Measurements from ENCODE around the gene MYCBP2.
"Not testable (repeated sequence)": the region's sequence is repeated elsewhere in the genome, so short reads cannot be mapped to it uniquely, and the experiment has no call there.

MYCBP2 gene

GRCh38 chr13:77016251-77016812 lies 310.6 kb downstream of the MYCBP2 start:
- Histone ChIP-seq H3K27me3 (no peaks in the 10 kb centered on the region), H3K4me2 (no peak overlapping the region), H4K20me1 (peaks cover 85% of the 10 kb centered on the region), H3K27ac (no peak overlapping the region), H3K4me3 (no peak overlapping the region), H3K36me3 (peaks cover 74% of the 10 kb centered on the region), H3K4me1 (no peaks in the 10 kb centered on the region), H3K9me3 (no peaks in the 10 kb centered on the region), H3K9ac (no peak overlapping the region)
- no peak for TF ChIP-seq Cebpa-rat (IDR thresholded peaks at IDR 0.05)

DNA sequence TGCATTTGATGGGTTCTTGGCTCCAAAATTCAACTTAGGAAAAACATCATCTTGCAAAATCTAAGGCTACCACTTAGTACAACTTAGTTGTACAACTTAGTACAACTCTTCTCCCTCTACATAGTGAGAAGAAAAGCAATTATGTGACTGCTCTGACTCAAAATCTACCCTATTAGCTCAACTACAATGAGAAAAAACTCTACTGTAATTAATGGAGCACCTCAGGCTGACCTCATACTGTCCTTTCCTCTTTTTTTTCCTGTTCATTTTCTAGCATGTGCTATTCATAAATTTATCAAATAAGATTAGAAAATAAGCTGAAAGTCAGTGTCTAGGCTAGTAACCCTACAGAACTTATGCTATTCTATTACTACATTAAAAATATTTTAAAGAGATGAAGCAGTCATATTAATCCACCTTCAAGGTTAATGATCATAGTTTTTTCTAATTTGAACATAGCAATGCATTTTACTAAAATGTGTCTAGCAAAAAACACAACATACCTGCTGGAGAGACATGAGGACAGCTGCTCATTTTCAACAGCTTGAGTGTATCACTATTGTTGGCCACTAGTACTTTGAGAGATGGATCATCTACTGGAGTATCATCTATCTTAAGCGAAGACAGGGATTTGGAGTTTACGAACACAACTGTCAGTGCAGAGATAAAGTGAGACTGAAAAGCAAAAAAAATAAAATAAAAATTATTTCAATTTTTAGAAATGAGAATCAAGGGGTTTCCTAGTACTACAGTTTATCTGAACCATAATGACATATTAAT lies 311.8 kb downstream of the MYCBP2 start:
- peaks cover 82% of the 10 kb centered on the region for H3K36me3 ChIP-seq
- no peak for TF ChIP-seq Cebpa-rat (IDR thresholded peaks at IDR 0.05)
- no peaks in the 10 kb centered on the region for H3K27me3 ChIP-seq
- no peak overlapping the region for H3K4me3 ChIP-seq
- H3K4me2 ChIP-seq, result no peak overlapping the region
- no peaks in the 10 kb centered on the region for H3K4me1 ChIP-seq
- H3K27ac ChIP-seq, result no peak overlapping the region
- H4K20me1 ChIP-seq, result peaks cover 81% of the 10 kb centered on the region
- peaks cover 5% of the 10 kb centered on the region; the same call in 1 of the 2 replicates for H3K9me3 ChIP-seq
- no peak overlapping the region for H3K9ac ChIP-seq

GRCh38 chr13:77013853-77014542 lies 312.9 kb downstream of the MYCBP2 start:
- Histone ChIP-seq H3K27me3 (no peaks in the 10 kb centered on the region), H3K9me3 (peaks cover 9% of the 10 kb centered on the region; the same call in 1 of the 2 replicates), H3K4me3 (no peak overlapping the region), H3K36me3 (peaks cover 93% of the 10 kb centered on the region), H3K9ac (no peak overlapping the region), H4K20me1 (peaks cover 78% of the 10 kb centered on the region), H3K27ac (no peak overlapping the region), H3K4me2 (no peak overlapping the region), H3K4me1 (no peaks in the 10 kb centered on the region)
- TF ChIP-seq Cebpa-rat (IDR thresholded peaks at IDR 0.05), result no peak

GRCh38 chr13:77009719-77010118 lies 317.2 kb downstream of the MYCBP2 start:
- H3K4me1 ChIP-seq, result not testable (repeated sequence)

GRCh38 chr13:77009011-77009410 lies 317.9 kb downstream of the MYCBP2 start:
- Histone ChIP-seq H3K4me2 (no peak overlapping the region), H3K9ac (no peak overlapping the region), H3K27me3 (no peaks in the 10 kb centered on the region), H3K4me1 (no peaks in the 10 kb centered on the region), H3K9me3 (peaks cover 9% of the 10 kb centered on the region; the same call in 1 of the 2 replicates), H3K36me3 (peaks cover 72% of the 10 kb centered on the region), H3K4me3 (no peak overlapping the region), H3K27ac (no peak overlapping the region), H4K20me1 (peaks cover 74% of the 10 kb centered on the region)
- TF ChIP-seq Cebpa-rat (IDR thresholded peaks at IDR 0.05), result no peak

More at GRCh38 chr13:77009719-77010118, 317.2 kb downstream of the MYCBP2 start:
- H3K9ac ChIP-seq, H3K27ac ChIP-seq, H3K9me3 ChIP-seq, H3K27me3 ChIP-seq, H3K4me3 ChIP-seq, H3K4me2 ChIP-seq: not testable (repeated sequence)
- peaks cover 77% of the 10 kb centered on the region for H4K20me1 ChIP-seq
- peaks cover 74% of the 10 kb centered on the region for H3K36me3 ChIP-seq

GRCh38 chr13:77008337-77008736 lies 318.6 kb downstream of the MYCBP2 start:
- H3K4me3 ChIP-seq, H3K4me2 ChIP-seq, H3K9ac ChIP-seq, H3K27ac ChIP-seq, H3K9me3 ChIP-seq, H3K4me1 ChIP-seq, H3K27me3 ChIP-seq: not testable (repeated sequence)
- Histone ChIP-seq H4K20me1 (peaks cover 68% of the 10 kb centered on the region), H3K36me3 (peaks cover 67% of the 10 kb centered on the region)

GRCh38 chr13:77002590-77003190 lies 324.2 kb downstream of the MYCBP2 start:
- Histone ChIP-seq H3K27ac (no peak overlapping the region), H3K27me3 (no peaks in the 10 kb centered on the region), H4K20me1 (peaks cover 40% of the 10 kb centered on the region; the same call in 1 of the 2 replicates), H3K4me1 (peaks cover 25% of the 10 kb centered on the region), H3K36me3 (peaks cover 47% of the 10 kb centered on the region), H3K4me2 (no peak overlapping the region), H3K9ac (no peak overlapping the region), H3K4me3 (no peak overlapping the region), H3K9me3 (no peaks in the 10 kb centered on the region)
- TF ChIP-seq Cebpa-rat (IDR thresholded peaks at IDR 0.05), result no peak

DNA sequence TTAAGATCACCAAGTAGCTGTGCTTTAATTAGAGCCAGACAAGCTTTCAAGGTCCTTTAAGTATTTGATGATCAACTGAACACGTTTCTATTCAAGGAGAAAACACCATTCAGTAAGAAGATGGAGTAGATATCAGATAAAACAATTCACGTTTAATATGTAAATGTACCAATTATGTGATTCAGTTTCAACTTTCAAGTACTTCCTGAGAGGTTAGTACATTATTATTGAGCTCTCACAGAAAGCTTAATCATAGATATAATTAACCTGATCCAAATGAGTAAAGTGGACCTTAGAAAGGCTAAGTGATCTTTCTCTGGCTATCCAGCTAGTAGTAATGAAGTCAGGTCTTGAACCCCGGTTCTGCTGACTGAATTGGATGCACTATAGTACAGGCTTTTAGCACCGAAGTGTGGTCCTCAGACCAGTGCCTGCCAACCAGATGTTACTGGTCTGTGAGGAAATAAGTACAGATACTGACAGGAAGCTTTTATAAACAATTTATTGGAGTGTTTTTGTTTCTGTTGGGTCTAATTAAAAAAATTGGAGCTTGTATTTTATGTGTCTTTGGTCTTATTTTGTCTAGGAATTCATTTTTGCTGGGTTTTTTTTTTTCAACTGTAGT lies 324.8 kb downstream of the MYCBP2 start:
- no peak for TF ChIP-seq Cebpa-rat (IDR thresholded peaks at IDR 0.05)
- peaks cover 45% of the 10 kb centered on the region for H3K36me3 ChIP-seq
- H4K20me1 ChIP-seq, result peaks cover 35% of the 10 kb centered on the region; the same call in 1 of the 2 replicates

GRCh38 chr13:77001540-77001939 lies 325.4 kb downstream of the MYCBP2 start:
- Histone ChIP-seq H3K36me3 (peaks cover 48% of the 10 kb centered on the region), H4K20me1 (peaks cover 30% of the 10 kb centered on the region; the same call in 1 of the 2 replicates), H3K4me2 (no peak overlapping the region), H3K9ac (no peak overlapping the region), H3K27me3 (no peaks in the 10 kb centered on the region), H3K27ac (no peak overlapping the region), H3K4me1 (peaks cover 25% of the 10 kb centered on the region), H3K9me3 (no peaks in the 10 kb centered on the region), H3K4me3 (no peak overlapping the region)
- TF ChIP-seq Cebpa-rat (IDR thresholded peaks at IDR 0.05), result no peak

More for the DNA sequence above, 324.8 kb downstream of the MYCBP2 start:
- H3K27me3 ChIP-seq, result no peaks in the 10 kb centered on the region
- H3K27ac ChIP-seq, result no peak overlapping the region
- no peak overlapping the region for H3K9ac ChIP-seq
- no peak overlapping the region for H3K4me3 ChIP-seq
- H3K4me2 ChIP-seq, result no peak overlapping the region
- no peaks in the 10 kb centered on the region for H3K9me3 ChIP-seq
- peaks cover 25% of the 10 kb centered on the region for H3K4me1 ChIP-seq

All from BLaER1 (cell line).